Cerebellar nuclear complex (tissue), 1 donor: ENCODE measurements around the gene PPP2R2C.
A peak's percentile ranks its signal among the peaks of the same experiment; 100 is the strongest.

Experiments used
- DNase-seq, 2 experiments: peaks; one replicate each; lab custom pipeline; 2025; lab: John Stamatoyannopoulos, UW

PPP2R2C gene

GRCh38 chr4:6327220-6327917, 145.0 kb downstream of the PPP2R2C start:
- DNase-seq: peak; percentile 5 to 67

- no peak for DNase-seq
Measured at GRCh38 chr4:6326312-6327060, 145.9 kb downstream of the PPP2R2C start.

- no peak for DNase-seq
Measured at GRCh38 chr4:6325788-6326290, 146.6 kb downstream of the PPP2R2C start.

GRCh38 chr4:6324999-6325787, 147.2 kb downstream of the PPP2R2C start:
- DNase-seq: no peak

GRCh38 chr4:6324461-6324998, 147.9 kb downstream of the PPP2R2C start:
- DNase-seq: no peak

GRCh38 chr4:6322761-6323566, 149.4 kb downstream of the PPP2R2C start:
- no peak for DNase-seq

- no peak for DNase-seq
Measured at GRCh38 chr4:6322067-6322760, 150.2 kb downstream of the PPP2R2C start.

GRCh38 chr4:6321361-6321760, 151.1 kb downstream of the PPP2R2C start:
- DNase-seq: no peak

- DNase-seq: no peak
Measured at GRCh38 chr4:6320663-6321062, 151.8 kb downstream of the PPP2R2C start.

GRCh38 chr4:6319530-6320150, 152.8 kb downstream of the PPP2R2C start:
- DNase-seq: no peak

- no peak for DNase-seq
Measured at GRCh38 chr4:6318206-6318605, 154.2 kb downstream of the PPP2R2C start.

- no peak for DNase-seq
Measured at GRCh38 chr4:6316461-6317003, 155.9 kb downstream of the PPP2R2C start.

GRCh38 chr4:6313216-6313615, 159.2 kb downstream of the PPP2R2C start:
- no peak for DNase-seq

GRCh38 chr4:6309777-6310176, 162.6 kb downstream of the PPP2R2C start:
- DNase-seq: no peak

GRCh38 chr4:6308899-6309643, 163.3 kb downstream of the PPP2R2C start:
- no peak for DNase-seq

GRCh38 chr4:6307891-6308290, 164.5 kb downstream of the PPP2R2C start:
- DNase-seq: peak; percentile 5 to 19

GRCh38 chr4:6307230-6307629, 165.2 kb downstream of the PPP2R2C start:
- DNase-seq: no peak

- DNase-seq: no peak
Measured at GRCh38 chr4:6306299-6306698, 166.1 kb downstream of the PPP2R2C start.

GRCh38 chr4:6303943-6304342, 168.5 kb downstream of the PPP2R2C start:
- DNase-seq: no peak
